HepG2 (cell line): ENCODE measurements around the gene LTB4R2. TPM values are rescaled to one million over a fixed set of nuclear protein-coding genes. Genes with fewer than 3 reads are reported as not detected.

Experiments used
- ARID2 ChIP-seq: sonication (generic); formaldehyde crosslinking; IDR thresholded peaks from 2 replicates; pipeline ENCODE4 v1.8.1; 2022; ENCODE audit warnings: mild to moderate bottlenecking, missing genetic modification reagents, borderline replicate concordance
- EP300 ChIP-seq, 3 experiments: sonication (generic) in 1 of 3; formaldehyde crosslinking in 1 of 3; IDR thresholded peaks; 2 replicates each; pipeline versions ENCODE4 v1.5.1 to v1.6.1; 2011 to 2020; ENCODE audit warnings: low read depth in 2 of 3, low read length in 2 of 3, borderline replicate concordance in 1 of 3, improper control_type of control experiment in 1 of 3, mild to moderate bottlenecking in 1 of 3, missing genetic modification reagents in 1 of 3, moderate library complexity in 1 of 3
- IRF2 ChIP-seq: IDR thresholded peaks from 2 replicates; pipeline ENCODE4 v1.6.1; 2018; ENCODE audit warnings: missing genetic modification reagents, missing compliant biosample characterization
- KDM4B ChIP-seq: sonication (generic); formaldehyde crosslinking; IDR thresholded peaks from 2 replicates; pipeline ENCODE4 v1.4.0; 2020; ENCODE audit warnings: missing genetic modification reagents
- KLF12 ChIP-seq: sonication (generic); formaldehyde crosslinking; IDR thresholded peaks from 2 replicates; pipeline ENCODE4 v1.4.0; 2020; ENCODE audit warnings: missing genetic modification reagents, borderline replicate concordance
- MTA3 ChIP-seq: sonication (generic); formaldehyde crosslinking; IDR thresholded peaks from 2 replicates; pipeline ENCODE4 v1.4.0; 2020; ENCODE audit warnings: missing genetic modification reagents
- NFE2L1 ChIP-seq: sonication (generic); formaldehyde crosslinking; IDR thresholded peaks from 2 replicates; pipeline ENCODE4 v1.4.0; 2020; ENCODE audit warnings: missing genetic modification reagents, mild to moderate bottlenecking, borderline replicate concordance
- REXO4 ChIP-seq: sonication (generic); formaldehyde crosslinking; IDR thresholded peaks from 2 replicates; pipeline ENCODE4 v1.8.0; 2022; ENCODE audit warnings: missing genetic modification reagents, mild to moderate bottlenecking, borderline replicate concordance
- RXRA ChIP-seq: sonication (generic); formaldehyde crosslinking; IDR thresholded peaks from 2 replicates; pipeline ENCODE4 v1.5.1; 2020; ENCODE audit warnings: missing genetic modification reagents
- SALL2 ChIP-seq: sonication (generic); formaldehyde crosslinking; IDR thresholded peaks from 2 replicates; pipeline ENCODE4 v1.8.1; 2023; ENCODE audit warnings: mild to moderate bottlenecking, missing genetic modification reagents, inconsistent platforms
- SIX4 ChIP-seq: sonication (generic); formaldehyde crosslinking; IDR thresholded peaks from 2 replicates; pipeline ENCODE4 v1.4.0; 2020; ENCODE audit warnings: missing genetic modification reagents
- ZFP90 ChIP-seq: sonication (generic); formaldehyde crosslinking; IDR thresholded peaks from 2 replicates; pipeline ENCODE4 v1.8.0; 2022; ENCODE audit warnings: missing genetic modification reagents, mild to moderate bottlenecking, inconsistent platforms, borderline replicate concordance
- ZNF530 ChIP-seq: sonication (generic); formaldehyde crosslinking; IDR thresholded peaks from 2 replicates; pipeline ENCODE4 v1.5.0; 2020; ENCODE audit warnings: low read depth, mild to moderate bottlenecking, missing genetic modification reagents
- ZNF570 ChIP-seq: sonication (generic); formaldehyde crosslinking; IDR thresholded peaks from 2 replicates; pipeline ENCODE4 v1.4.0; 2020; ENCODE audit warnings: mild to moderate bottlenecking, missing genetic modification reagents, borderline replicate concordance
- ZNF839 ChIP-seq: sonication (generic); formaldehyde crosslinking; IDR thresholded peaks from 2 replicates; pipeline ENCODE4 v1.4.0; 2020; ENCODE audit warnings: missing genetic modification reagents, mild to moderate bottlenecking, borderline replicate concordance
- polyA plus RNA-seq, 8 experiments: library from polyadenylated mRNA; depleted of rRNA in 3 of 8; stranded (reverse) in 7 of 8; unstranded in 1 of 8; fragments of >200 nt; fragmentation: Illumina TruSeq in 4 of 8; extraction: Trizol in 4 of 8; gene quantifications; 2 replicates each; pipeline versions ENCODE4 v1.2.1 to v1.2.3, GENCODE V29; 2011 to 2016; ENCODE audit warnings: low read depth in 4 of 8, missing spikeins in 1 of 8, mixed read lengths in 1 of 8; ENCODE audit not compliant: insufficient read depth in 1 of 8
- total RNA-seq, 5 experiments: library from RNA; depleted of rRNA; stranded (reverse); fragments of >200 nt; fragmentation: Illumina TruSeq; extraction: Trizol; gene quantifications; 2 replicates each; pipeline ENCODE4 v1.2.3, GENCODE V29; 2016; ENCODE audit warnings: low read depth in 1 of 5
- TF ChIP-seq, protein P1 (sequence below): sonication (generic); formaldehyde crosslinking; conservative IDR thresholded peaks from 2 replicates; pipeline ENCODE4 v1.5.0; 2020; ENCODE audit warnings: missing genetic modification reagents
- TF ChIP-seq, protein P2 (sequence below): sonication (generic); formaldehyde crosslinking; IDR thresholded peaks from 2 replicates; pipeline ENCODE4 v1.4.0; 2020; ENCODE audit warnings: missing genetic modification reagents, mild to moderate bottlenecking, borderline replicate concordance
- TF ChIP-seq, protein P3 (sequence below): IDR thresholded peaks from 2 replicates; pipeline ENCODE4 v1.6.1; 2016; ENCODE audit warnings: missing genetic modification reagents, missing compliant biosample characterization
- TF ChIP-seq, protein P4 (sequence below): sonication (generic); formaldehyde crosslinking; IDR thresholded peaks from 2 replicates; pipeline ENCODE4 v1.4.0; 2020; ENCODE audit warnings: missing genetic modification reagents, borderline replicate concordance

LTB4R2 gene
- total and polyA plus RNA-seq, 2 of the 13 experiments (the other 11 are each of a cell fraction or from before 2014, with no cell fraction given), result 3.9 to 6.9 TPM

DNA sequence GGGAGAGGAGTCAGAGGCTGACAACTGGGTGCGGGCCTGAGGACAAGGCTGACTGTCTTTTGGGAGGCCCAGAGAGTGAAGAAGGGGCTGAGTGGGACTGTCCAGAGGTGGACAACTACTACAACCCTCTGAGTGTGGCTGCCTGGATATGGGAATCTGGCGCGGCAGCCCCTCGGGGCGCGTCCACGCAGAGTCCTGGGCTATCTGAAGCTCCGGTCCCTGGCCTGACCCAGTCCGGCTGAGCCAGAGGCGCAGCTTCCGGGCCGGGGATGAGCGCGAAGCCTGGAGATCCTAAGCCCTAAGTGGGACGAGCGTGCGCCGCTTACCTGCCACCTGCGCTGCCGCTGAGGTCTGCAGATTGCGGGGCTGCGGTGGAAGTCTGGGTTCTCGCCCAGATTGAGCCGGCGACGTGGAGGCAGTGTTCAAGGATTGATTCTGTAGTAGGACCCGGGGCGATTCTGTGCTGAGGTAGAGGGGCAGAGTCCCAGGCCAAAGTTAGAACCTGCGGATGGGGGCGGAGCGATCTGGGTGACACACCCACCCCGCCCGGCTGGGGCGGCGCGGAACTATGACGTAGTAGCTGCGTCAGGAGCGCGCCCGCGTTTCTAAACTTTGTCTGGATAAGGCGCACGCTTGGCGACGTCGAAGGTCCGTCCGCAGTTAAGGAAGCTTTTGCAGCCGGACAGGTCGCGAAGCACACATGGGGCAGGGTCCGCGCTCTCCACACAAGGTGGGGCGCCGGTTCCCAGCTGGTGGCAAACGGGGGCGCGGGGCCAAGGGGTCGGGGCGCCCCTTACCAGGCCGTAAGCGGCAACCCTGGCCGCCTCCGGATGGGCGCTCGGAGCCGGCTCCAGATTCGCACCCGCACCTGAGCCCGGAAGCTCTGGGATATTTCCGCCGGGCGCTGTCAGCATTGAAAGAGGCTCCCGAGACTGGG lies 10.4 kb upstream of the LTB4R2 start, which contains the start of the genes DHRS1 and NOP9 (continued):
- TF ChIP-seq EP300 (IDR thresholded peaks at IDR 0.05; ENCODE audit: low read depth in 2 of 2, low read length in 2 of 2), result peak; percentile 63 to 81; a peak in 3 of 4 replicates
- peak; percentile 63; the same call in 1 of the 2 replicates for TF ChIP-seq EP300 (CRISPR knock-in tag; IDR thresholded peaks at IDR 0.05; ENCODE audit: borderline replicate concordance)
- TF ChIP-seq, protein P1, sequence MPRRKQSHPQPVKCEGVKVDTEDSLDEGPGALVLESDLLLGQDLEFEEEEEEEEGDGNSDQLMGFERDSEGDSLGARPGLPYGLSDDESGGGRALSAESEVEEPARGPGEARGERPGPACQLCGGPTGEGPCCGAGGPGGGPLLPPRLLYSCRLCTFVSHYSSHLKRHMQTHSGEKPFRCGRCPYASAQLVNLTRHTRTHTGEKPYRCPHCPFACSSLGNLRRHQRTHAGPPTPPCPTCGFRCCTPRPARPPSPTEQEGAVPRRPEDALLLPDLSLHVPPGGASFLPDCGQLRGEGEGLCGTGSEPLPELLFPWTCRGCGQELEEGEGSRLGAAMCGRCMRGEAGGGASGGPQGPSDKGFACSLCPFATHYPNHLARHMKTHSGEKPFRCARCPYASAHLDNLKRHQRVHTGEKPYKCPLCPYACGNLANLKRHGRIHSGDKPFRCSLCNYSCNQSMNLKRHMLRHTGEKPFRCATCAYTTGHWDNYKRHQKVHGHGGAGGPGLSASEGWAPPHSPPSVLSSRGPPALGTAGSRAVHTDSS (CRISPR knock-in tag), result peak; percentile 98
- TF ChIP-seq KLF12 (CRISPR knock-in tag), result peak; percentile 99
- TF ChIP-seq RXRA (CRISPR knock-in tag), result peak; percentile 72; the same call in 1 of the 2 replicates
- peak; percentile 73 for TF ChIP-seq ARID2
- TF ChIP-seq REXO4, result no peak
- no peak for TF ChIP-seq MTA3 (CRISPR knock-in tag)
- no peak for TF ChIP-seq SIX4 (CRISPR knock-in tag)
- TF ChIP-seq, protein P2, sequence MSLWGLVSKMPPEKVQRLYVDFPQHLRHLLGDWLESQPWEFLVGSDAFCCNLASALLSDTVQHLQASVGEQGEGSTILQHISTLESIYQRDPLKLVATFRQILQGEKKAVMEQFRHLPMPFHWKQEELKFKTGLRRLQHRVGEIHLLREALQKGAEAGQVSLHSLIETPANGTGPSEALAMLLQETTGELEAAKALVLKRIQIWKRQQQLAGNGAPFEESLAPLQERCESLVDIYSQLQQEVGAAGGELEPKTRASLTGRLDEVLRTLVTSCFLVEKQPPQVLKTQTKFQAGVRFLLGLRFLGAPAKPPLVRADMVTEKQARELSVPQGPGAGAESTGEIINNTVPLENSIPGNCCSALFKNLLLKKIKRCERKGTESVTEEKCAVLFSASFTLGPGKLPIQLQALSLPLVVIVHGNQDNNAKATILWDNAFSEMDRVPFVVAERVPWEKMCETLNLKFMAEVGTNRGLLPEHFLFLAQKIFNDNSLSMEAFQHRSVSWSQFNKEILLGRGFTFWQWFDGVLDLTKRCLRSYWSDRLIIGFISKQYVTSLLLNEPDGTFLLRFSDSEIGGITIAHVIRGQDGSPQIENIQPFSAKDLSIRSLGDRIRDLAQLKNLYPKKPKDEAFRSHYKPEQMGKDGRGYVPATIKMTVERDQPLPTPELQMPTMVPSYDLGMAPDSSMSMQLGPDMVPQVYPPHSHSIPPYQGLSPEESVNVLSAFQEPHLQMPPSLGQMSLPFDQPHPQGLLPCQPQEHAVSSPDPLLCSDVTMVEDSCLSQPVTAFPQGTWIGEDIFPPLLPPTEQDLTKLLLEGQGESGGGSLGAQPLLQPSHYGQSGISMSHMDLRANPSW (CRISPR knock-in tag), result peak; percentile 93
- no peak for TF ChIP-seq ZNF530 (CRISPR knock-in tag)
- peak; percentile 15; the same call in 1 of the 2 replicates for TF ChIP-seq NFE2L1 (CRISPR knock-in tag)
- TF ChIP-seq, protein P3, sequence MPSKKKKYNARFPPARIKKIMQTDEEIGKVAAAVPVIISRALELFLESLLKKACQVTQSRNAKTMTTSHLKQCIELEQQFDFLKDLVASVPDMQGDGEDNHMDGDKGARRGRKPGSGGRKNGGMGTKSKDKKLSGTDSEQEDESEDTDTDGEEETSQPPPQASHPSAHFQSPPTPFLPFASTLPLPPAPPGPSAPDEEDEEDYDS, result peak; percentile 92
- TF ChIP-seq ZFP90 (CRISPR knock-in tag), result peak; percentile 98
- peak; percentile 99 for TF ChIP-seq KDM4B (CRISPR knock-in tag)
- TF ChIP-seq SALL2 (CRISPR knock-in tag), result peak; percentile 93
- TF ChIP-seq ZNF570 (CRISPR knock-in tag), result no peak
- TF ChIP-seq IRF2, result peak; percentile 97
- TF ChIP-seq, protein P4, sequence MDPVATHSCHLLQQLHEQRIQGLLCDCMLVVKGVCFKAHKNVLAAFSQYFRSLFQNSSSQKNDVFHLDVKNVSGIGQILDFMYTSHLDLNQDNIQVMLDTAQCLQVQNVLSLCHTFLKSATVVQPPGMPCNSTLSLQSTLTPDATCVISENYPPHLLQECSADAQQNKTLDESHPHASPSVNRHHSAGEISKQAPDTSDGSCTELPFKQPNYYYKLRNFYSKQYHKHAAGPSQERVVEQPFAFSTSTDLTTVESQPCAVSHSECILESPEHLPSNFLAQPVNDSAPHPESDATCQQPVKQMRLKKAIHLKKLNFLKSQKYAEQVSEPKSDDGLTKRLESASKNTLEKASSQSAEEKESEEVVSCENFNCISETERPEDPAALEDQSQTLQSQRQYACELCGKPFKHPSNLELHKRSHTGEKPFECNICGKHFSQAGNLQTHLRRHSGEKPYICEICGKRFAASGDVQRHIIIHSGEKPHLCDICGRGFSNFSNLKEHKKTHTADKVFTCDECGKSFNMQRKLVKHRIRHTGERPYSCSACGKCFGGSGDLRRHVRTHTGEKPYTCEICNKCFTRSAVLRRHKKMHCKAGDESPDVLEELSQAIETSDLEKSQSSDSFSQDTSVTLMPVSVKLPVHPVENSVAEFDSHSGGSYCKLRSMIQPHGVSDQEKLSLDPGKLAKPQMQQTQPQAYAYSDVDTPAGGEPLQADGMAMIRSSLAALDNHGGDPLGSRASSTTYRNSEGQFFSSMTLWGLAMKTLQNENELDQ (CRISPR knock-in tag), result peak; percentile 24; the same call in 1 of the 2 replicates
- TF ChIP-seq ZNF839 (CRISPR knock-in tag), result peak; percentile 99
